Glutamatergic neuron (in vitro differentiated cells): ENCODE data around the gene CYTH2. TPM values are rescaled to one million over a fixed set of nuclear protein-coding genes. Genes with fewer than 3 reads are reported as not detected.

Experiments used
- DNase-seq: peaks from one replicate; pipeline ENCODE4 v3.0.0; 2022
- H3K27ac Mint-ChIP-seq: one replicate; pipeline ENCODE4 v1.8.0; 2020; ENCODE audit warnings: mild to moderate bottlenecking, mixed read lengths, inconsistent platforms; ENCODE audit not compliant: unreplicated experiment
- H3K27me3 Mint-ChIP-seq: one replicate; pipeline ENCODE4 v1.8.0; 2020; ENCODE audit warnings: mild to moderate bottlenecking, moderate library complexity, mixed read lengths, inconsistent platforms; ENCODE audit not compliant: unreplicated experiment
- H3K36me3 Mint-ChIP-seq: one replicate; pipeline ENCODE4 v1.8.0; 2020; ENCODE audit warnings: mild to moderate bottlenecking, mixed read lengths, inconsistent platforms; ENCODE audit not compliant: unreplicated experiment
- H3K4me1 Mint-ChIP-seq: one replicate; pipeline ENCODE4 v1.8.0; 2020; ENCODE audit warnings: mild to moderate bottlenecking, low read depth, mixed read lengths, inconsistent platforms; ENCODE audit not compliant: unreplicated experiment
- H3K4me3 Mint-ChIP-seq: one replicate; pipeline ENCODE4 v1.8.0; 2020; ENCODE audit warnings: mild to moderate bottlenecking, mixed read lengths, inconsistent platforms; ENCODE audit not compliant: unreplicated experiment
- H3K9me3 Mint-ChIP-seq: one replicate; pipeline ENCODE4 v1.8.0; 2020; ENCODE audit warnings: mild to moderate bottlenecking, moderate library complexity, mixed read lengths, inconsistent platforms; ENCODE audit not compliant: unreplicated experiment
- CTCF ChIP-seq: fragments of 200-600 bp; sonication (generic); IDR thresholded peaks from one replicate; pipeline ENCODE4 v1.5.0; 2021; ENCODE audit not compliant: partially characterized antibody, unreplicated experiment
- total RNA-seq: library from RNA; stranded (reverse); fragmentation: NEBNext Ultra II Directional; extraction: Animal tissue kit (Norgen Biotek cat#: 25700); gene quantifications from one replicate; pipeline ENCODE4 v1.2.1, GENCODE V29; 2021; ENCODE audit not compliant: unreplicated experiment

CYTH2 gene
- total RNA-seq, 1 donor from 2014 or later = 233 TPM

- H3K9me3 Mint-ChIP-seq = peaks cover 4% of the 10 kb centered on the region
- DNase-seq = no peak
Observed at GRCh38 chr19:48512504-48513288, 43.5 kb downstream of the CYTH2 start.

GRCh38 chr19:48513289-48514122 lies 44.3 kb downstream of the CYTH2 start:
- Mint-ChIP-seq H3K36me3 (no peaks in the 10 kb centered on the region), H3K27me3 (peaks cover 8% of the 10 kb centered on the region)

More at GRCh38 chr19:48512504-48513288, 43.5 kb downstream of the CYTH2 start:
- Mint-ChIP-seq H3K36me3 (no peaks in the 10 kb centered on the region), H3K27ac (no peak overlapping the region), H3K4me3 (no peak overlapping the region), H3K27me3 (peaks cover 8% of the 10 kb centered on the region), H3K4me1 (peaks cover 7% of the 10 kb centered on the region)
- TF ChIP-seq CTCF = no peak

GRCh38 chr19:48514123-48514458 lies 44.9 kb downstream of the CYTH2 start:
- no peak for TF ChIP-seq CTCF
- Mint-ChIP-seq H3K27ac (peak overlapping the region; percentile 72), H3K9me3 (peaks cover 4% of the 10 kb centered on the region), H3K4me1 (peaks cover 7% of the 10 kb centered on the region), H3K4me3 (no peak overlapping the region), H3K36me3 (no peaks in the 10 kb centered on the region), H3K27me3 (peaks cover 8% of the 10 kb centered on the region)
- no peak for DNase-seq

More at GRCh38 chr19:48513289-48514122, 44.3 kb downstream of the CYTH2 start:
- H3K9me3 Mint-ChIP-seq = peaks cover 4% of the 10 kb centered on the region
- H3K4me1 Mint-ChIP-seq = peaks cover 7% of the 10 kb centered on the region
- H3K27ac Mint-ChIP-seq = peak overlapping the region; percentile 72
- H3K4me3 Mint-ChIP-seq = no peak overlapping the region
- DNase-seq = peak; percentile 80
- no peak for TF ChIP-seq CTCF

- Mint-ChIP-seq H3K9me3 (peaks cover 5% of the 10 kb centered on the region), H3K27ac (no peak overlapping the region), H3K36me3 (no peaks in the 10 kb centered on the region), H3K4me3 (no peak overlapping the region), H3K4me1 (no peaks in the 10 kb centered on the region), H3K27me3 (peaks cover 4% of the 10 kb centered on the region)
- DNase-seq = no peak
- no peak for TF ChIP-seq CTCF
Observed at GRCh38 chr19:48516536-48516935, 47.4 kb downstream of the CYTH2 start.
